Suppressor macrophage treated with lipopolysaccharide for 1 hour (primary cell): ENCODE data around the gene BUD23.

Experiments used
- DNase-seq, 3 donors: peaks; one replicate each; pipeline ENCODE4 v3.0.0-alpha.2; 2020 to 2022

The BUD23 gene

GRCh38 chr7:73742753-73743641, 59.6 kb downstream of the BUD23 start:
- DNase-seq = no peak

GRCh38 chr7:73746378-73746777, 63.0 kb downstream of the BUD23 start:
- DNase-seq = no peak
